NCI-H82 treated with DMSO at 0.1 percent for 48 hours (cell line): ENCODE data around the gene TJAP1.
A peak's percentile ranks its signal among the peaks of the same experiment; 100 is the strongest.

Experiments used
- DNase-seq: peaks from one replicate; lab custom pipeline; 2025; ENCODE audit not compliant: unreplicated experiment; lab: John Stamatoyannopoulos, UW

Gene TJAP1, protein sequence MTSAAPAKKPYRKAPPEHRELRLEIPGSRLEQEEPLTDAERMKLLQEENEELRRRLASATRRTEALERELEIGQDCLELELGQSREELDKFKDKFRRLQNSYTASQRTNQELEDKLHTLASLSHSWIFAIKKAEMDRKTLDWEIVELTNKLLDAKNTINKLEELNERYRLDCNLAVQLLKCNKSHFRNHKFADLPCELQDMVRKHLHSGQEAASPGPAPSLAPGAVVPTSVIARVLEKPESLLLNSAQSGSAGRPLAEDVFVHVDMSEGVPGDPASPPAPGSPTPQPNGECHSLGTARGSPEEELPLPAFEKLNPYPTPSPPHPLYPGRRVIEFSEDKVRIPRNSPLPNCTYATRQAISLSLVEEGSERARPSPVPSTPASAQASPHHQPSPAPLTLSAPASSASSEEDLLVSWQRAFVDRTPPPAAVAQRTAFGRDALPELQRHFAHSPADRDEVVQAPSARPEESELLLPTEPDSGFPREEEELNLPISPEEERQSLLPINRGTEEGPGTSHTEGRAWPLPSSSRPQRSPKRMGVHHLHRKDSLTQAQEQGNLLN

DNA sequence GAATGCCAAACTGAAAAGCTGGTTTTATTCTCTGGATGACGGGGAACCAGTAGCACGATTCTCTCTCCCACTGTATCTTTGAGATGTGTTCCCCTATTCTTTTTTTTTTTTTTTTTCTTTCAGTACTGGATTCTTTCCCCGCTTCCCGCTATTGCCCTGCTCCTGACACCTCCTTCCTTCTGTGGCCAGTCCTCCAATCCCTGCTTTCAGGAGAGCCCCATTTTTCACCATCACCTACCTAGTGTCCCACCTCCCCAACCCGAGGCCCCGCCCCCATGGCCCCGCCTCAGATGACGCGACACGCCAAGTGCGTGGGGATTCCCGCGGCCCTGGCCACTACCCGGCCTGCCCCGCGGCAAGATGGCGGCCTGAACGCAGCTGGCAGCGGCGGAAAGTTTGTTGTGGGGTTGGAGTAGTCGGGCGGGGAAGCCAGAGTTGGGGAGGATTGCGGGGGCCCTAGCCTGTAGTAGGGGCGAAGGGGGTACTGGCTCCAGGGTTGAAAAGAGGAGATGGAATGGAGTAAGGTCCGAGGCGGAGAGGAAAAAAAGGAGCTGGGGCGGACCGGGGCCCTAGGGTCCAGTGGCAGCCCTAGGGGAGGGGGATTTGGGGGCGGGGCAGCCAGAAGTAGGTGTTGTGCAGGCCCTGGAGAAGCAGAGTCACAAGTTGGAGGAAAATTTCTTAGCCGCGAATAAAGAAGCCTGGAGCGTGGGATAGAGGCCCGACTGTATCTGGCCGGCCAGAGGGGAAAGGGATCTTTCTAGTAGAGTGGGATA is at the start of gene TJAP1:
Gene TJAP1, plus strand, starts transcription at position 336 of the 773 bp plus-strand sequence. CDS start 21,432 bp downstream, outside the sequence.
- peak; percentile 59 for DNase-seq

DNA sequence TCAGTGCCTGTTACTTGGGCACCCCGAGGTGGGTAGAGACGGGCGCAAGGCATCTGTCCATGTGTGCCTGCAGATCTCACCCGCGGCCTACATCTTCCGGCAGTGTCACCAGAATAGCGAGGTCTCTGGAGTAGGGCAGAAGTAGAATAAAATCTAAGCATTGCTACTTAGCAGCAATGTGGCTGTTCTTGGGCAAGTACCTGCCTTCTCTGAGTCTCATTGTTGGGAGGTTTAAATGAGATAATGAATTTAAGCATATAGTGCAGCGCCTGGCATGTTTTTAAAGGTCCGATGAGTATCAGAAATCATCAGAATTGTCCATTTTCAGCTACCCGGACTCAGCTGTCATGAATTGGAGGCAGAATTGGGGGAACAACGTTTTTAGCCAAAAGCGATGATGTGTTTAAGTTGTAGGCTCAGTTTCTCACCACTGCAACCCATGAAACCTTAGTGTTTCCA is 49.2 kb upstream of the TJAP1 start:
- no peak for DNase-seq

DNA sequence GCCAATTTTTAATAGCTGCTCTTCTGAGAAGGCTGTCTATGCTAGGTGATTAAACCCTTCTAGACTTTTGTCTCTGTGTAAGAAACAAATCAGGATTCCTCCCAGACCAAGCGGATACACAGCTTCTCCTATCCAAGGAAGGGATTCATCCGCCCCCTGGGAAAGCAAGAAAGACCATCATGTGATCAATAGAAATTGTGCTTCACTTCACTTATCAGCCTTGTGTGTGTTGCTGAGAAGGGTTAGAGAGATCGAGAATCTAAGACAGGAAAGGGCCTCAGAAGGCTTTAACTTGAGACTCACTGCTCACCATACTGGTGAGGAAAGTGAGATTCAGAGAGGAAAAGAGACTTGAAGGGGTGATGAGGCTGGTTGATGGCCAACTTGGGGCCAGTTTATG is 48.5 kb upstream of the TJAP1 start:
- no peak for DNase-seq

DNA sequence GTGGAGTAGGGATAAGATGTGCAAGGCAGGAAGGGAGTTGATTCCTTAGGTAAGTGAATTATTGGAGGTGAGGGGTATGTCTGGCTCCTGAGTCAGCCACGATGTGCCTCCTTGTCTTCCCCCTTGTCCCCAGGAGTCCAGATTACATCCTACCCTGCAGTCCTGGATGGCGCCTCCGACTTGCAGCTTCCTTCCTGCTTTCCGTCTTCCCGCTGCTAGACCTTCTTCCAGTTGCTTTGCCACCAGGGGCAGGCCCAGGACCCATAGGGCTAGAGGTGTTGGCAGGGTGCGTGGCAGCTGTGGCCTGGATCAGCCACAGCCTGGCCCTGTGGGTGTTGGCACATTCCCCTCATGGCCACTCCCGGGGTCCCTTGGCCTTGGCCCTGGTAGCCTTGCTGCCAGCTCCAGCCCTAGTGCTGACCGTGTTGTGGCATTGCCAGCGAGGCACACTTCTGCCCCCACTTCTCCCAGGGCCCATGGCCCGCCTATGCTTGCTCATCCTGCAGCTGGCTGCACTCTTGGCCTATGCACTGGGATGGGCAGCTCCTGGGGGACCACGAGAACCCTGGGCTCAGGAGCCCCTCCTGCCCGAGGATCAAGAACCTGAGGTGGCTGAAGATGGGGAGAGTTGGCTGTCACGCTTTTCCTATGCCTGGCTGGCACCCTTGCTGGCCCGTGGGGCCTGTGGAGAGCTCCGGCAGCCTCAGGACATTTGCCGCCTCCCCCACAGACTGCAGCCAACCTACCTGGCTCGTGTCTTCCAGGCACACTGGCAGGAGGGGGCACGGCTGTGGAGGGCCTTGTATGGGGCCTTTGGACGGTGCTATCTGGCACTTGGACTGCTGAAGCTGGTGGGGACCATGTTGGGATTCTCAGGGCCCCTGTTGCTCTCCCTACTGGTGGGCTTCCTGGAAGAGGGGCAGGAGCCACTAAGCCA is 45.1 kb upstream of the TJAP1 start:
- DNase-seq = no peak

DNA sequence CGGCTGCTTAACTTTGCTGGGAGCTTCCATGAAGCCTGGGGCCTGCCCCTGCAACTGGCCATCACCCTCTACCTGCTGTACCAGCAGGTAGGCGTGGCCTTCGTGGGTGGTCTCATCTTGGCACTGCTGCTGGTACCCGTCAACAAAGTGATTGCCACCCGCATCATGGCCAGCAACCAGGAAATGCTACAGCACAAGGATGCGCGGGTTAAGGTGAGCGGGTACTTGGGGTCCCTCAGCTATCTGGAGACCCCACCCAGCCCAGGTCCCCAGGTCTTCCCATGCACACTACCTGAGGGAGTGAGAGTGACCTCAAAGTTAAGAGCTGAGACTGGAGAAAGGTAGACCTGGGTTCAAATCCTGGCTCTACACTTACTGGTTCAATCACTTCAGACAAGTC is 44.2 kb upstream of the TJAP1 start:
- no peak for DNase-seq

DNA sequence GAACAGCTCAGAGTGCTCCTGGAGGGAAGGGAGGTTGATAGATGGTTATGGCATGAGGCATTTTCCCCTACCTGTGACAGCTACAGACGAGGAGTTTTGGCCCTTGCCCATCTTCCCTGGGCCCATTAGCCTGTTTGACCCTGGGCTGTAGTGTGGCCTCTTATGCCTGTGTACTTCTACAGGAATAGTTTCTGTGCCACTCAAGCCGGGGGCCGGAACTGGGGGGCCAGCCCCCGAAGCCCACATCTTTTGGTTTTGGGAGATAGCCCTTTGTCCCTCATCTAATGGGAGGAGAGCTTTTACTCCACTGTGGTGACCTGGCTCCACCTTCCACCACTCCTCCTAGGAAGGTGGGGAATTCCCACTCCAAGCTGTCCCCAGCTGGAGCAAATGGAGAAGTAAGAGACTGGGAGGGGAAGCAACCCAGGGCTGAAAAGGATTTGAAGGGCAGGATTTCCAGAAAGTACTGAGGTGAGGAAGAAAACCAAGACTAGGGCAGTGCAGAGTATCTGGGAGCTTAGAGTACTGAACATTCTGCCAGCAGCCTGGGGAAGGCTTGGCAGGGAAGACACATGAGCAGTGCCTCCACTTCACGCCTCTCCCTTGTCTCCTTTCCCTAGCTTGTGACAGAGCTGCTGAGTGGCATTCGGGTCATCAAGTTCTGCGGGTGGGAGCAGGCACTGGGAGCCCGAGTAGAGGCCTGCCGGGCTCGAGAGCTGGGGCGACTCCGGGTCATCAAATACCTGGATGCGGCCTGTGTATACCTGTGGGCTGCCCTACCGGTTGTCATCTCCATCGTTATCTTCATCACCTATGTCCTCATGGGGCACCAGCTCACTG is 43.1 kb upstream of the TJAP1 start:
- no peak for DNase-seq

DNA sequence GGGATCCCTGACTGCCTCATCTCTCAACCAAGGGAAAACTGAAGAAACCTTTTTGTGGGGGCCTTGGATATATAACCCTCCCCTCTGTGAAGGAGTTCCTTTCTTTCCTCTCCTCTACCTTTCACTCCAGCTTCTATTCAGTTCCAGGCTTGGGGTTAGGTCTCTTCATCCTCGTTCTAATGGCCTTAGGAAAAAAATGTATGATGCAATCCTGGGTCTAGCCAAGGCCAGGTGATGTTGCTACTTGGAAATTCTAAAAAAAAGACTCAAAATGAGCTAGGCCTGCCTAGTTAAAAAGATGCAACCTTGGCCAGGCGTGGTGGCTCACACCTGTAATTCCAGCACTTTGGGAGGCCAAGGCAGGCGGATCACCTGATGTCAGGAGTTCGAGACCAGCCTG is 42.4 kb upstream of the TJAP1 start:
- no peak for DNase-seq

DNA sequence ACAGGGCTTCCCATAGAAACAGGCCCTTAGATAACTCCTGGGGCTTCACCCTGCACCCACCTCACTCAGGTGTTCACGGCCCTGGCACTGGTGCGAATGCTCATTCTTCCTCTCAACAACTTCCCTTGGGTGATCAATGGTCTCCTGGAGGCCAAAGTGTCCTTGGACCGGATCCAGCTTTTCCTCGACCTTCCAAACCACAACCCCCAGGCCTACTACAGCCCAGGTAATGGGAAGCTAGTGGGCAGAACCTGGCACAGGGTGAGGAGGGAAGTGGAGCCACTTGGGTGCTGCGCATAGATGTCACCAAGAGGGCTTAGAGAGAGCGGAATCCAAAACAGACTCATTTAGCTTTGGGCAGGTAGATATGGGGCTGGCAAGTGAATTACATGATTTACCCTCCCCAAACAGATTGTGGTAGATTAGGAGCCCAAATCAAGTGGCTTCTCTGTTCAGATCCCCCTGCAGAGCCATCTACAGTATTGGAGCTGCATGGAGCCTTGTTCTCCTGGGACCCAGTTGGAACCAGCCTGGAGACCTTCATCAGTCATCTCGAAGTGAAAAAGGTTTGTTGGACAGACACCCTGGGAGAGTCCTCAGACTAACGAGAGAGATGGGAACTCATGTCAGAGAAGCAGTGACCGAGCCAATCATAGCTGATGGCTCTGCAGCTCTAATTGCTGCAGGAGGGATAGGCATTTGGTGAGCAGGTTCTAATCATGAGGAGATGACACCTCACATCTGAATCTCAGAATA is 41.5 kb upstream of the TJAP1 start:
- DNase-seq = no peak

DNA sequence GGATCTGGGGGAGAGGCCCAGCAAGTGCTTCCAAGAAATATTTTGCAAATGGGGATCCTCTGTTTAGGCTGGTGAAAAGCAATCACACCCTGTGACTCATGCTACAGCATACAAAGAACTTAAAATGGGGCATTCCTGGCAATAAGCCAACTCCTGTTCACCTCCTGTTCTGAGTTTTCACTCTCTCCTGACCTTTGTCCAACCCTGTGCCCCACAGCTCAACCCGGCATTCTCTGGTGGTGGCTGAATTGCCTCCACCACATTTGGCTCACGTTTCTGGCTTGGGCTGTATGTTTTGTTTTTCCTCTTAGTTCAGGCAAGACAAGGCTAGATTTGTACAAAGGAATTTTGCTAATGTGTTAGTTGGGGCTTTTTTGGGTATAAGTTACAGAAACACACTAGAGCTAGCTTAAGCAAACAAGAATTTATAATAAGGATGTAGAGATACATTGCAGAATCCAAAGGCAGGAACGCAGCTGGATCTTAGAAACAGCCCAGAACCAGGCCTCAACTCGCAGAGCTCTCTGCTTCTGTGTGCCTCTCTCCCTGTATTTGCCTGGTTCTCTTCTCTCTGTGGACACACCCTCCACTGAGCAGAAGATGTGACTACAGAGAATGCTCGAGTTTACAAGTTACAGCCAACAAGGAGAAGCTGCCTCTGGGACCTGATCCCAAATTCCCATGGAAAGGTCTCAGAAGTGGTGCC is 40.6 kb upstream of the TJAP1 start:
- no peak for DNase-seq

DNA sequence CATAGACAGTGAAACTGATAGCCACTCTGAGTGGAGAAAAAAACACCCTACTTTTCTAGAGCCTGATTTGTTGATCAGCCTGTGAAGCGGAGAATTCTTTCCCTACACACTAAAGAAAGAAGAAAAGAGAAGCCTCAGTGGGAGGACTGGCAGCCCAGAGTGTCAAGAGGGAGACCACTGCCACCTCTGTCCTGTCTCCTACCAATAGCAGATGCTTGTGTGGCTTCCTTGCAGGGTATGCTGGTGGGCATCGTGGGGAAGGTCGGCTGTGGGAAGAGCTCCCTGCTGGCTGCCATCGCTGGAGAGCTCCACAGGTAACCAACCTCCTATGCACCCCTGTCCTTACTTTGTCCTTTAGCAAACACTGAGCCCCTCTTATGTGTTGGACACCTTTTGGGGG is 39.7 kb upstream of the TJAP1 start:
- no peak for DNase-seq

DNA sequence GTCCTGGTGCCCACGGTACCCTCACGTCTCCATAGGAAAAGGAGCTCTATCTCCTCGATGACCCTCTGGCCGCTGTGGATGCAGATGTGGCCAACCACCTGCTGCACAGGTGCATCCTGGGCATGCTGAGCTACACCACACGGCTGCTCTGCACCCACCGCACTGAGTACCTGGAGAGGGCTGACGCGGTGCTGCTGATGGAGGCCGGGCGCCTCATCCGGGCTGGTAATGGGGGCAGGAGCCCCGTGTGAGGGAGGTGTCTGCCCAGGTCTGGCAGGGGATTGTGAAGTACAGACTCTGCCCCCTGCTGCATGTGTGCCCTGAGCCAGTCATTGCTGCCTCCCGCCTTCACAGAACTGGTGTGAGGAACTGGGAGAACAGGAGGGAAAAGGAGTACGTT is 34.4 kb upstream of the TJAP1 start:
- DNase-seq = no peak

DNA sequence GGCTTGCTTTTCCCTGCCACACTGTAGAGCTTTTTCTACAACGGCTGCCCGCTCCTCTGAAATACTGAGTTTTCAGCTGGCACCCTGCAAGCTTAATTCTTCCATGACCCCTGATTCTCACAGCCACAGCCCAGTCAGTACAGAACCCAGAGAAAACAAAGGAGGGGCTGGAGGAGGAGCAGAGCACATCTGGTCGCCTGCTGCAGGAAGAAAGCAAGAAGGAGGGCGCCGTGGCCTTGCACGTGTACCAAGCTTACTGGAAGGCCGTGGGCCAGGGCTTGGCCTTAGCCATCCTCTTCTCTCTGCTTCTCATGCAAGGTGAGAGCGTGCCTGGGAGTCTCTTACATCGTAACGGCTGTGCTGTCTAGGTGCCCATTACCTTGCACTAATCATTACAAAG is 33.3 kb upstream of the TJAP1 start:
- no peak for DNase-seq

DNA sequence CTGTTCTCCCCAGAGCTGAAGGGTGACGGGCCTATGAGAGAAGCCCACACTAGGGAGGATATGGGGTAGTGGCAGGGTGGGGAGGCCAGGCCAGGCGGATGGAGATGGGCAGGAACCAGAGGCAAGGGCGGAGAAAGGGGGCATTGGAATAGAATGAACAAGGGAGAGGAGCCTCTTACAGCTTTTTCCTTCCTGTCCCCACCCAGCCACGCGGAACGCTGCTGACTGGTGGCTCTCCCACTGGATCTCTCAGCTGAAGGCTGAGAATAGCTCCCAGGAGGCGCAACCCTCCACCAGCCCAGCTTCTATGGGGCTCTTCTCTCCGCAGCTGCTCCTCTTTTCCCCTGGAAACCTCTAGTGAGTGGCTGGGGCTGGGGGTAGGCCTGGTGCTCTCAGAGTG is 32.8 kb upstream of the TJAP1 start:
- no peak for DNase-seq

DNA sequence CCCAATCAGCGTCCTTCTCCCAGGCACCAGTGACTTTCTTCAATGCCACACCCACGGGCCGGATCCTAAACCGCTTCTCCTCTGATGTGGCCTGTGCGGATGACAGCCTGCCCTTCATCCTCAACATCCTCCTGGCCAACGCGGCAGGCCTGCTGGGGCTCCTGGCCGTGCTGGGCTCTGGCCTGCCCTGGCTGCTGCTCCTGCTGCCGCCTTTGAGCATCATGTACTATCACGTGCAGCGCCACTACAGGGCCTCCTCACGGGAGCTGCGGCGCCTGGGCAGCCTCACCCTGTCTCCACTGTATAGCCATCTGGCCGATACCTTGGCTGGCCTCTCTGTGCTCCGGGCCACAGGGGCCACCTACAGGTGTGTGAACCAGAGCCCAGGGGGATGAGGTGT is 31.8 kb upstream of the TJAP1 start:
- DNase-seq = no peak

DNA sequence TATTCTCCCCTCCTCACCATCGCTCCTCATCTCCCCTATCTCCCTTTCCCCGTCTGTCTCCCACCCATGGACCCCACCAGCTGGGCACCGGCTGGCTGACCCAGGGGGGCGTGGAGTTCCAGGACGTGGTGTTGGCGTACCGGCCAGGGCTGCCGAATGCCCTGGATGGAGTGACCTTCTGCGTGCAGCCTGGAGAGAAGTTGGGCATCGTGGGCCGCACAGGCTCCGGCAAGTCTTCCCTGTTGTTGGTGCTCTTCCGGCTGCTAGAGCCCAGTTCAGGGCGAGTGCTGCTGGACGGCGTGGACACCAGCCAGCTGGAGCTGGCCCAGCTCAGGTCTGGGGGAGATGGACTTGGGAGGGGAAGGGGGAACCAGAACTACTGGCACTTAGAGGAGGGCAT is 29.8 kb upstream of the TJAP1 start:
- DNase-seq = no peak

DNA sequence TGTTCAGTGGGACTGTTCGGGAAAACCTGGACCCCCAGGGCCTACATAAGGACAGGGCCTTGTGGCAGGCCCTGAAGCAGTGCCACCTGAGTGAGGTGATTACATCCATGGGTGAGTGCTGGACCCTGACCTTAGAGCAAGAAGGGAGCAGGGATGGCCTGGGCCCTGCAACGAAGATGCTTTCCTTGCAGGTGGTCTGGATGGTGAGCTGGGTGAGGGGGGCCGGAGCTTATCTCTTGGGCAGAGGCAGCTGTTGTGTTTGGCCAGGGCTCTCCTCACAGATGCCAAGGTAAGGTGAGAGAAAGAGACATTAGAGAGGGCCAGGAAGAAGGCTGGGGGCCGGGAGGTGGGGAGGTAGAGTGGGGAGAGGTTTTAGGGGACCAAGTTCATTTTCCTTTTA is 28.5 kb upstream of the TJAP1 start:
- DNase-seq = no peak

DNA sequence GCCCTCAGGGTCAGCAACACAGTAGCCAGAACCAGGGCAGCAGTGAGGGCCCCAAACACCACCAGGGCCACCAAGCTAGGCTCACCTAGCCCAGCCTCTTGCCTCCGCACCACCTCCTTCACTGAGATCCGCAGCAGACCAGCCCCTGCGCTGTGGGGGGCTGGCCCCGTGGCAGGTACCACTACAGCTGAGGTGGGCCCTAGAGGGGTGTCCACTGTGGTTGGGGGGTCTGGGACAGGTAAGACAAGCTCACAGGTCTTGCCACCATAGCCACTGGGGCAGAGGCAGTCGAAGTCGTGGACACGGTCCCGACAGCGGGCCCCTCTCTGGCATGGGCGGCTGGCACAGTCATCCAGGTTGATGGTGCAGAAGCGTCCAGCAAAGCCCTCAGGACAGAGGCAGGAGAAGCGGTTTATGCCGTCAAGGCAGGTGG is 26.7 kb upstream of the TJAP1 start:
- no peak for DNase-seq

DNA sequence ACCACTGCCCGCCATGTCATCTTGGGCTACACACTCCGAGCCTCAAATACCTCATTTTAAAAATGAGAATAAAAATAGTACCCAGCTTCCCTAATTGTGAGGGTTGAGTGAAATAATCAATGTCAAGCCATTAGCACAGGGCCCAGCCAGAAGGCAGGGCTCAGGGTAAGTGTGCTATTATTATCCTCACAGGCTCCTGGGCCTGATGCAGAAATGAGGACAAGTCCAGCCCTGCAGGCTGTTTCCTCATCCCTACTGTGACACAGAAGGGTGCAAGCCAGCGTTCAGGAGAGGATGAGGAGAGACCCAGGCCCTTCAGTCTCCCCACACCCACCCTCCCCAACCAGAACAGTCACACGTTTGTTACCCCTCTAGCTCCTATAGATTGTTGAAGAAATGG is 26.0 kb upstream of the TJAP1 start:
- DNase-seq = no peak

DNA sequence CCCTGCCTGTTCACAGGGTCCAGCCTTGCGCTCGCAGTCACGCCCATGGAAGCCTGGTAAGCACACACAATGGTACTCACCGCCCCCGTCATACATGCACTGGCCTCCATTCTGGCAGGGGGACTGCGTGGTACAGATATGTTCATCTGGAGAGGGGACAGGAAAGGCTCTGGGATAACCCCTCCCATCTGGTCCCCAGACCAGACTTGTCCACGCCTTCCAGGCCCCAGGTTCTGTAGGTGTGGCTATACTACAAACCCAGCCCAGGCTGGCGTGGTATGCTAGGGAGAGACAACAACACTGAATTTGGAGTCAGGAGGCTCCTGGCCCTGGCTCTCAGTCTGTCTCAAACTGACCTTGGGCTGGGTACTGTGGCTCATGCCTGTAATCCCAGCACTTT is 25.4 kb upstream of the TJAP1 start:
- DNase-seq = no peak
